Activated naive CD8-positive, alpha-beta T cell treated with anti-CD3 and anti-CD28 coated beads, Interleukin-2, amount 50 U/mL, for 24 hours (primary cell): ENCODE measurements around the gene OPRD1.

Experiments
- ATAC-seq: fragments of 150-1000 bp; cut with Tn5 transposase; one replicate; pipeline ENCODE4 v1.10.0; 2021
- DNase-seq: peaks from one replicate; pipeline ENCODE4 v3.0.0; 2021
- H3K27ac Mint-ChIP-seq: one replicate; pipeline ENCODE4 v1.8.0; 2021; ENCODE audit warnings: mild to moderate bottlenecking, mixed read lengths
- H3K27me3 Mint-ChIP-seq: one replicate; pipeline ENCODE4 v1.8.0; 2021; ENCODE audit warnings: mixed read lengths
- H3K36me3 Mint-ChIP-seq: one replicate; pipeline ENCODE4 v1.8.0; 2021; ENCODE audit warnings: low read depth, mixed read lengths
- H3K4me1 Mint-ChIP-seq: one replicate; pipeline ENCODE4 v1.8.0; 2021; ENCODE audit warnings: mixed read lengths
- H3K4me3 Mint-ChIP-seq: one replicate; pipeline ENCODE4 v1.8.0; 2021; ENCODE audit warnings: mild to moderate bottlenecking, moderate library complexity, mixed read lengths
- H3K9me3 Mint-ChIP-seq: one replicate; pipeline ENCODE4 v1.8.0; 2021; ENCODE audit warnings: mixed read lengths

The OPRD1 gene

DNA sequence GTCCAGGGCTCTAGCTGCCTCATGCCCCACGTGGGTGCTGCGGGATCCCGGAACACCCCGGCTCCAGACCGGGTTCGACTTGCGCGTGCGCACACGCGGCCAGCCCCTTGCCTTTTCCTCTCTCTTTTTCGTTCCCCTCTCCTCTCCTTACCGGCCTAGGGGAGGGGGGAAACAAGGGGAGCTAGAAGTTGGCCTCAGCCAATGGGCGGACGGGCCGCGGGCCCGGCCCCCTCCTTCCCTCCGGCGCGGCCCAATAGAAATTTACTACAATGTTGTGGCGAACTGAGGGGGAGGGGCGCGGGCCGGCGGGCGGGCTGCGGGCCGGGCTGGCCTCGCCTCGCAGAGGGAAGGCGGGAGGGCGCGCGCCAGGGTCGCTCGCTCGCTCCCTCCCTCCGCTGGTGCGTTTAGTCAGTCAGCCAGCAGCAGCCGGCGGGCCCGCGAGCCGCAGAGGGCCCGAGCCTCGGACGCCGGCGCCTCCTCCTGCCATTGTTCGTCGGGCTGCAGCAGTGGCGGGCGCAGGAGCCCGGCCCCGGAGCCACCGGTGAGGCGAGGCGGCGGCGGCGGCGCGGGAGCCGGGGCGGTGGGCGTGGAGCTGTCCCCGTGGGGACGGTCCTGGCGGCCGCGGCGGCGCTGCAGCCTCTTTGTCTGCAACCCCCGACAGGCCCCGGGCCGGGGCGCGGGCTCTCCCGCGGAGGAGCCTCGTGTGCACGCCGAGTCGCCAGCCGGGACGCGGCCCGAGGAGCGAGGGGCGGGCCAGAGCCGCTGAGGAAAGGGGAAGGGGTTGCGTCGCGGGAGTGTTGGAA is 102.5 kb downstream of the OPRD1 start, which contains the start of gene EPB41:
EPB41 (plus strand) TSS at position 342 of the 803 bp plus-strand sequence. CDS start 72,869 bp downstream, outside the sequence.
- peak; percentile 93 for DNase-seq
- H3K4me1 Mint-ChIP-seq, result peaks cover 51% of the 10 kb centered on the region
- no peaks in the 10 kb centered on the region for H3K36me3 Mint-ChIP-seq
- H3K4me3 Mint-ChIP-seq, result peak within 1 kb of the TSS; percentile 93
- ATAC-seq, result peak; percentile 90
- peak within 1 kb of the TSS; percentile 91 for H3K27ac Mint-ChIP-seq
- no peaks in the 10 kb centered on the region for H3K27me3 Mint-ChIP-seq
- H3K9me3 Mint-ChIP-seq, result no peaks in the 10 kb centered on the region

DNA sequence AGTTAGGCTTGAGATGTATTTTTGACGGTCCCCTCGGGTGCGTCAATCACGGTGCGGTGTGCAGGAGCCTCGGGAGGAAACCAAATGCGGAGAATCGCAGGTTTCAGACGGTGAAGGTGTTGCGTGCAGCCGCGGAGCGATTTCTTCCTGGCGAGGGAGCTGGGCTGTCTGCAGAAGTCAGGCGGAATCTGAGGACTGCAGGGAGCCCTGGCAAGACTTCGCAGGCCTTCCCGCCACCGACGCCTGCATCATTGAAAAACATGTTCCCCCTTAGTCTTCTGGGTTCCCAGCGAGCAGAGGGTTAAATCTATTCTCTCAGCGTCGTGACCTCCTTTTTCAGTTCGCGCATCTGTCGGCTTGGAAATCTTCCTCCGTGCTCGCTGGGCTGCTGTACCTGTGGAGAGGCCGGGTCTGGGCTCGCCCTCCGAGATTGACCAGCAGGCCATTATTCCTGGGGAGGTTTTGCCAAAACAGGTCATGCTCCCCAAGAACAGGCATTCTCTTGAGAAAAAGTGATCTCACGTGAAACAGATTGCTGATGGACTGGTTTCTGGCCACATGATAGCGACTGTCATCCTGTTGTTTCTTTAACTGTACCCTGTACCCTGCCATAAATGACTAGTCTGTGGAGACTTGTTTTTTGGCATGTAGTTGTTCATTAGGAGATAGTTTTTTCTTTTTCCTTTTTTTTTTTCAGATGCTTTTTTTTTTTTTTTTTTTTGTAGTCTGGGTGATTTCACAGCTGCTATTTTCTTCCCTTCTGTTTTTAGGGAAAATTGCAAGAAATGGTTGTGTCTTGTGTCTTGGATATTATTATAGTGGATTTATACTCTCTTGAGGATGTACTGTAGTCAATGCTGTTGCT is 103.3 kb downstream of the OPRD1 start:
- H3K9me3 Mint-ChIP-seq, result no peaks in the 10 kb centered on the region
- DNase-seq, result peak; percentile 53
- peak; percentile 24 for ATAC-seq
- no peaks in the 10 kb centered on the region for H3K36me3 Mint-ChIP-seq
- H3K27me3 Mint-ChIP-seq, result no peaks in the 10 kb centered on the region
- peaks cover 57% of the 10 kb centered on the region for H3K4me1 Mint-ChIP-seq
- H3K27ac Mint-ChIP-seq, result peak overlapping the region; percentile 91
- peak overlapping the region; percentile 93 for H3K4me3 Mint-ChIP-seq

DNA sequence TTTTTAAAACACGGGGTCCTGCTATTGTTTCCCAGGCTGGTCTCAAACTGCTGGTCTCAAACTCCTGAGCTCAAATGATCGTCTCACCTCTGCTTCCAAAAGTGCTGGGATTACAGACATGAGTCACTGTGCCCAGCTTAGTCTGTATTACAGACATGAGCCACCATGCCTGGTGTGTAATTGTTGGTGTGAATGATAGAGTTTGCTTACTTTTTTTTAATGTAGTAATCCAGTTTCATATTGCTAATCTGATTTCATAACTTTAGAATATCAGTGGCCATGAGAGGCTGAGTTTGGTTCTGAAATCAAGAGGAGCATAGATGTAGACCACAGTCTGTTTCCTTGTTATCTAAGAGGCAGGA is 105.8 kb downstream of the OPRD1 start:
- Mint-ChIP-seq H3K4me3 (peak overlapping the region; percentile 46), H3K4me1 (peaks cover 70% of the 10 kb centered on the region), H3K36me3 (no peaks in the 10 kb centered on the region), H3K27ac (peak overlapping the region; percentile 50), H3K27me3 (no peaks in the 10 kb centered on the region), H3K9me3 (no peaks in the 10 kb centered on the region)
- DNase-seq, result no peak
- ATAC-seq, result peak; percentile 35
